Epithelial cell of umbilical artery (primary cell): Measurements from ENCODE around the gene DHX15. TPM values are rescaled to one million over a fixed set of nuclear protein-coding genes. Genes with fewer than 3 reads are reported as not detected.

ENCODE experiments used
- total RNA-seq: library from RNA; depleted of rRNA; stranded (reverse); fragments of >200 nt; gene quantifications from 2 replicates; pipeline ENCODE4 v1.2.3, GENCODE V29; 2014

Gene DHX15
- 175 and 200 TPM in 2 replicates for total RNA-seq

DNA sequence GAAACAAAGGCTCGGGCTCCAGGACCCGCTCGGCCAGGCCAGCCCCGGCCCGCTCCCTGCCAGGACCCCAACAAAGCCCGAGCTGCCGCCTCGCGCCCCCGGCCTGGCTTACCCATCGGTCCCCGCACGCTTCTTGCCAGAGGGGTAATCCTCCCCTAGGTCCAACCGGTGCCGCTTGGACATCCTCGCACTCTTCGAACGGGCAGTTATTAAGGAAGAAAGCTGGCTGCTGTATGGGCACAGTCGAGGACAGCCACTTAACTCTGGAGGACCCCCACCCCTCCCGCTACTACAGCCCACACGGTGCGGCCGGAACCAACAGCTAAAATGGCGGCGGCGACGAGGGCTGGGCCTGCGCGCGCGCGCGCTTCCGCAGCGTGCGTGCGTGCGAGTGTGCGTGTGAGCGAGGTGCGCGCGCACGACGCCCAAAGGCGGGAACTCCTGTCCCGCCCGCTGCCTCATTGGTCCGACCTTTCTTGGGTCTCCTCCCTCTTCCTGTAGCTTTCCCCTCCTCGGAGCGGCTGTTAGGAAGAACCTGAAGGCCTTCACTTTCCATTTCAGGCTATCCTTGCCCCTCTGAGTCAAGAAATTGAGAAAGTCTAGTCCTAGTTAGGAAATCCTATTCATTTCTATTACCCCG lies at the start of gene DHX15:
Gene DHX15 (minus strand): TSS at position 344 of the 640 bp plus-strand sequence. CDS start 161 bp downstream, at position 183.

Other genes starting within 250 kb of the DHX15 start
- under 0.01 TPM in 1 of 2 replicates, not detected in the other for gene SOD3, start 211.0 kb upstream of the DHX15 start, total RNA-seq